IMR-90 (cell line): ENCODE results near the gene PC. TPM values are rescaled to one million over a fixed set of nuclear protein-coding genes. Genes with fewer than 3 reads are reported as not detected.

Source experiments
- ATAC-seq: fragments of 200-7000 bp; cut with Tn5 transposase; 2 replicates; pipeline ENCODE4 v1.9.1; 2020; ENCODE audit warnings: low read depth, mild to moderate bottlenecking, moderate library complexity
- BruUV-seq: library from RNA; stranded (reverse); fragments of 400-500 nt; replicated peaks from 2 replicates; lab custom pipeline; 2021; lab: Mats Ljungman, UMichigan
- CTCF ChIA-PET: fragments of 300-600 bp; formaldehyde crosslinking; extraction: SDS; loops from one replicate; lab custom pipeline; 2021; ENCODE audit warnings: antibody characterized with exemption; lab: Yijun Ruan, JAX
- POLR2A ChIA-PET: fragments of 300-600 bp; sonication (Branson Sonifier 250); formaldehyde crosslinking; loops from one replicate; lab custom pipeline; 2022; ENCODE audit warnings: antibody characterized with exemption; ENCODE audit not compliant: unreplicated experiment; lab: Charles Lee
- DNase-seq: peaks from one replicate; pipeline ENCODE4 v3.0.0; 2013
- H2AFZ ChIP-seq: replicated peaks from 2 replicates; pipeline ENCODE3; 2013; ENCODE audit warnings: low read length, mild to moderate bottlenecking; ENCODE audit not compliant: poor library complexity
- H2AK5ac ChIP-seq: 2 replicates; pipeline ENCODE4 v1.6.1; 2013; ENCODE audit warnings: low read depth, low read length, inconsistent platforms
- H2AK9ac ChIP-seq: replicated peaks from 2 replicates; pipeline ENCODE3; 2013; ENCODE audit warnings: mild to moderate bottlenecking, low read depth, low read length, moderate library complexity; ENCODE audit not compliant: poor library complexity
- H2BK120ac ChIP-seq: 2 replicates; pipeline ENCODE4 v1.6.1; 2013; ENCODE audit warnings: low read depth, low read length, inconsistent platforms
- H2BK15ac ChIP-seq: 3 replicates; pipeline ENCODE4 v1.6.1; 2013; ENCODE audit warnings: low read depth, low read length, inconsistent platforms
- H2BK20ac ChIP-seq: 2 replicates; pipeline ENCODE4 v1.6.1; 2013; ENCODE audit warnings: low read depth, mild to moderate bottlenecking, inconsistent platforms, low read length, moderate library complexity
- H2BK5ac ChIP-seq: 2 replicates; pipeline ENCODE4 v1.6.1; 2013; ENCODE audit warnings: mild to moderate bottlenecking, low read depth, low read length, inconsistent platforms; ENCODE audit not compliant: poor library complexity, severe bottlenecking
- H3K14ac ChIP-seq: replicated peaks from 2 replicates; pipeline ENCODE4 v1.6.1; 2013; ENCODE audit warnings: low read depth, low read length, inconsistent platforms
- H3K18ac ChIP-seq: 2 replicates; pipeline ENCODE4 v1.6.1; 2013; ENCODE audit warnings: low read depth, low read length, control low read depth
- H3K23ac ChIP-seq: 2 replicates; pipeline ENCODE4 v1.6.1; 2013; ENCODE audit warnings: low read depth, low read length, inconsistent platforms
- H3K27ac ChIP-seq: 2 replicates; pipeline ENCODE4 v1.5.1; 2013; ENCODE audit warnings: mild to moderate bottlenecking, control low read depth, low read length; ENCODE audit not compliant: insufficient read depth
- H3K27me3 ChIP-seq: 2 replicates; pipeline ENCODE4 v1.6.1; 2013; ENCODE audit warnings: low read length; ENCODE audit not compliant: control insufficient read depth, insufficient read depth
- H3K36me3 ChIP-seq: 2 replicates; pipeline ENCODE4 v1.6.1; 2013; ENCODE audit warnings: low read length, mixed read lengths; ENCODE audit not compliant: control insufficient read depth, insufficient read depth
- H3K4ac ChIP-seq: 2 replicates; pipeline ENCODE4 v1.6.1; 2013; ENCODE audit warnings: low read depth, low read length, inconsistent platforms
- H3K4me1 ChIP-seq: 2 replicates; pipeline ENCODE4 v1.6.1; 2013; ENCODE audit warnings: low read length, mixed read lengths; ENCODE audit not compliant: control insufficient read depth, insufficient read depth
- H3K4me2 ChIP-seq: 2 replicates; pipeline ENCODE4 v1.6.1; 2013; ENCODE audit warnings: low read depth, mild to moderate bottlenecking, control low read depth, low read length, moderate library complexity
- H3K4me3 ChIP-seq: 2 replicates; pipeline ENCODE4 v1.5.1; 2013; ENCODE audit warnings: low read depth, mild to moderate bottlenecking, control low read depth, low read length, moderate library complexity; ENCODE audit not compliant: insufficient read depth
- H3K56ac ChIP-seq: 2 replicates; pipeline ENCODE4 v1.6.1; 2013; ENCODE audit warnings: low read length, inconsistent platforms; ENCODE audit not compliant: insufficient read depth; ENCODE audit errors: extremely low read depth
- H3K79me1 ChIP-seq, 2 experiments: 2 replicates each; pipeline ENCODE4 v1.6.1; 2013; ENCODE audit warnings: low read length in 2 of 2, inconsistent platforms in 1 of 2, low read depth in 1 of 2
- H3K9ac ChIP-seq: 2 replicates; pipeline ENCODE4 v1.6.1; 2013; ENCODE audit warnings: low read depth, low read length, control low read depth
- H3K9me1 ChIP-seq: 2 replicates; pipeline ENCODE4 v1.6.1; 2013; ENCODE audit warnings: low read length, inconsistent platforms; ENCODE audit not compliant: insufficient read depth
- H3K9me3 ChIP-seq: 2 replicates; pipeline ENCODE4 v1.6.1; 2013; ENCODE audit warnings: low read length; ENCODE audit not compliant: control insufficient read depth, insufficient read depth
- H4K20me1 ChIP-seq: 2 replicates; pipeline ENCODE4 v1.6.1; 2013; ENCODE audit warnings: low read length, inconsistent platforms; ENCODE audit not compliant: insufficient read depth
- H4K5ac ChIP-seq: 2 replicates; pipeline ENCODE4 v1.6.1; 2013; ENCODE audit warnings: mild to moderate bottlenecking, low read depth, low read length, control low read depth
- H4K8ac ChIP-seq, 2 experiments: 2 replicates each; pipeline ENCODE4 v1.6.1; 2013; ENCODE audit warnings: low read depth in 2 of 2, low read length in 2 of 2, control low read depth in 1 of 2, inconsistent platforms in 1 of 2
- H4K91ac ChIP-seq: 2 replicates; pipeline ENCODE4 v1.6.1; 2013; ENCODE audit warnings: low read depth, low read length, inconsistent platforms; ENCODE audit not compliant: insufficient read depth
- BHLHE40 ChIP-seq: fragments of 150-350 bp; IDR thresholded peaks from 2 replicates; pipeline ENCODE4 v1.6.1; 2016; ENCODE audit warnings: mild to moderate bottlenecking, low read depth, low read length
- CEBPB ChIP-seq: IDR thresholded peaks from 2 replicates; pipeline ENCODE4 v1.6.1; 2012; ENCODE audit warnings: low read depth, low read length, improper control_type of control experiment
- CTCF ChIP-seq: conservative IDR thresholded peaks from 2 replicates; pipeline ENCODE4 v1.5.1; 2012; ENCODE audit warnings: mild to moderate bottlenecking, low read depth, low read length, improper control_type of control experiment
- ELK1 ChIP-seq: fragments of 150-350 bp; IDR thresholded peaks from 2 replicates; pipeline ENCODE4 v1.6.1; 2016; ENCODE audit warnings: low read depth, mild to moderate bottlenecking, low read length, moderate library complexity, borderline replicate concordance
- FOS ChIP-seq: fragments of 150-350 bp; IDR thresholded peaks from 2 replicates; pipeline ENCODE4 v1.6.1; 2016; ENCODE audit warnings: low read depth, low read length
- MAFK ChIP-seq: IDR thresholded peaks from 2 replicates; pipeline ENCODE4 v1.6.1; 2012; ENCODE audit warnings: low read depth, low read length, improper control_type of control experiment
- MAZ ChIP-seq: IDR thresholded peaks from 2 replicates; pipeline ENCODE4 v1.6.1; 2012; ENCODE audit warnings: low read depth, mild to moderate bottlenecking, low read length, improper control_type of control experiment, moderate library complexity, borderline replicate concordance
- MXI1 ChIP-seq: IDR thresholded peaks from 2 replicates; pipeline ENCODE4 v1.6.1; 2012; ENCODE audit warnings: low read depth, mild to moderate bottlenecking, low read length, moderate library complexity, borderline replicate concordance
- NFE2L2 ChIP-seq: fragments of 150-350 bp; IDR thresholded peaks from 2 replicates; pipeline ENCODE4 v1.6.1; 2016; ENCODE audit warnings: low read depth, mild to moderate bottlenecking, low read length
- POLR2A ChIP-seq: IDR thresholded peaks from 2 replicates; pipeline ENCODE4 v1.6.1; 2012; ENCODE audit warnings: mild to moderate bottlenecking, low read depth, low read length
- RCOR1 ChIP-seq: IDR thresholded peaks from 2 replicates; pipeline ENCODE4 v1.6.1; 2012; ENCODE audit warnings: mild to moderate bottlenecking, low read length, improper control_type of control experiment; ENCODE audit not compliant: insufficient replicate concordance
- RFX5 ChIP-seq: IDR thresholded peaks from 2 replicates; pipeline ENCODE4 v1.8.0; 2012; ENCODE audit warnings: low read depth, mild to moderate bottlenecking, low read length, moderate library complexity
- SMC3 ChIP-seq: fragments of 150-350 bp; IDR thresholded peaks from 2 replicates; pipeline ENCODE4 v1.6.1; 2016; ENCODE audit warnings: low read depth, mild to moderate bottlenecking, antibody characterized with exemption, low read length, moderate library complexity
- WGBS, 2 experiments: methylation state at CpG; one replicate each; pipeline versions ENCODE4 v1.1.5 to v1.1.7; 2013; ENCODE audit warnings: missing lambda C conversion rate in 2 of 2; ENCODE audit not compliant: insufficient read length in 1 of 2; ENCODE audit errors: extremely low coverage in 2 of 2; 5-methylcytosine and 5-hydroxymethylcytosine counted together
- dilution Hi-C: fragments of 300-500 bp; cut with HindIII; formaldehyde crosslinking; loops from one replicate; pipeline ENCODE4 v1.14.3; 2018; ENCODE audit warnings: low sequenced_read_pairs; ENCODE audit not compliant: unreplicated experiment
- in situ Hi-C: fragments of 300-500 bp; cut with MboI; formaldehyde crosslinking; loops from 3 replicates; pipeline ENCODE4 v1.14.3; 2019; ENCODE audit warnings: low sequenced_read_pairs, inconsistent platforms, mixed read lengths
- intact Hi-C: fragments of 100-400 bp; cut with micrococcal nuclease; formaldehyde crosslinking; loops from 2 replicates; pipeline ENCODE4 v1.10.0; 2022
- polyA plus RNA-seq, 3 experiments: library from polyadenylated mRNA; depleted of rRNA; stranded (reverse); fragments of >200 nt; gene quantifications; 2 replicates each; pipeline ENCODE4 v1.2.3, GENCODE V29; 2012; ENCODE audit warnings: low replicate concordance in 1 of 3
- total RNA-seq: library from RNA; depleted of rRNA; stranded (reverse); fragments of >200 nt; gene quantifications from 2 replicates; pipeline ENCODE4 v1.2.3, GENCODE V29; 2012

The PC gene
- total and polyA plus RNA-seq, 2 of the 4 experiments (the other 2 are of a cell fraction) = 13.6 to 15.7 TPM

DNA sequence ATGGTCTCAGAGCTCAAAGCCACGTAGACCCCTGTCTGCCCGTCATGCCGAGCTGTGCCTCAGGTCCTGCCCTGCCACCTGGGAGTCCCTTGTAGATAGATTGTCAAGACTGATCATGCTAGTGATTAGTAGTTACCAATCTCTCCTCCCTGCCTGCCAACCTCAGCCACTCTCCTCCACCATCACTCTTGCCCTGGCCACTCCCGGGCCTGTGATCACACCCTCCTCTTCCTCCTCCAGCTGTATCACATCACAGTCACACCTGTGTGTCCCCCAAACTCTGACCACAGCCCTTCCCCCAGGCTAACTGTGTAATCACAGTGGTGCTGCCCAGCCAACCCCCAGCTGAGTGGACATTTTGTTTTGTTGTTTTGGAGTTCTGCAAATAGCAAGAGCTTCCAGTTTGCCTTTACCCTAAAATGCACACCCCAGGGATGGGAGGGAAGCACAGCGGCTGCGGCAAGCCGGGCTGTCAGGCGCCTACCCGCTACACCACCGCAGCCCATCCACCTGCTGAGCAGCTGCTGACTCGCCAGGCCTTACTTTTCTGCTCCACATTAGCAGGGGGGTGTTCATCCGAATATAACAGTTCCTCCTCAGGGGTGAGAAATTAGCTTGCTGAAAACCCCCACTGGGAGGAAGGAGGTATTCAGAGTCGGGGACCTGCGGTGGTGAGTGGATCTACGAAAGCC lies 55.6 kb downstream of the PC start:
- ChIA-PET CTCF (no interaction called here), POLR2A (no interaction called here)
- no peak overlapping the region for H4K91ac ChIP-seq
- peak overlapping the region; percentile 85 for H2AK9ac ChIP-seq
- peak overlapping the region; percentile 49 for H2AFZ ChIP-seq
- H2BK15ac ChIP-seq = no peak overlapping the region
- H2BK20ac ChIP-seq = no peak overlapping the region
- dilution Hi-C loops (no loop called here), intact Hi-C loops (loop anchor here (1.0 kb wide), 1 partner anchor 18 kb away; no protein-coding TSS in a partner anchor), in situ Hi-C loops (no loop called here)
- no peak for ATAC-seq
- H4K20me1 ChIP-seq = no peaks in the 10 kb centered on the region; the same call in 1 of the 2 replicates
- no peak overlapping the region for H3K14ac ChIP-seq
- H2AK5ac ChIP-seq = no peak overlapping the region
- H2BK5ac ChIP-seq = no peak overlapping the region
- no peaks in the 10 kb centered on the region for H3K27me3 ChIP-seq
- H3K9me1 ChIP-seq = peaks cover 26% of the 10 kb centered on the region
- no TSS peak for BruUV-seq
- no peak overlapping the region for H3K4me2 ChIP-seq
- no peak overlapping the region for H3K9ac ChIP-seq
- H3K27ac ChIP-seq = no peak overlapping the region
- no peak overlapping the region for H4K8ac ChIP-seq
- no peak overlapping the region for H2BK120ac ChIP-seq
- WGBS, 2 experiments = 51% methylated on average over 2 of the region's 15 CpGs; no CpG with 5 or more reads in 1 of the 2 experiments
- H3K4me3 ChIP-seq = no peak overlapping the region
- peaks cover 18% of the 10 kb centered on the region for H3K4me1 ChIP-seq
- 0 out of 2 replicates have a peak, but pooled peaks cover 2% of the 10 kb centered on the region for H3K36me3 ChIP-seq
- H3K18ac ChIP-seq = no peak overlapping the region
- no peak for DNase-seq
- peaks cover 0 to 24% of the 10 kb centered on the region in 2 experiments; a peak in 2 of 4 replicates for H3K79me1 ChIP-seq
- H3K23ac ChIP-seq = no peak overlapping the region
- H3K56ac ChIP-seq = no peak overlapping the region
- no peaks in the 10 kb centered on the region for H3K9me3 ChIP-seq
- H4K5ac ChIP-seq = no peak overlapping the region
- no peak overlapping the region for H3K4ac ChIP-seq
- TF ChIP-seq MAFK (no peak), CTCF (no peak), RFX5 (no peak), NFE2L2 (no peak), BHLHE40 (no peak), MXI1 (no peak), RCOR1 (no peak), MAZ (no peak), CEBPB (no peak), POLR2A (no peak), SMC3 (no peak), FOS (no peak), ELK1 (no peak)
